LNCAP (cell line): ENCODE data around the gene KRT6A.

Source experiments
- TF ChIP-seq, protein P1 (sequence below): fragments of 450-650 bp; IDR thresholded peaks from 2 replicates; pipeline ENCODE4 v1.5.1; 2017; ENCODE audit warnings: mild to moderate bottlenecking

Gene KRT6A

DNA sequence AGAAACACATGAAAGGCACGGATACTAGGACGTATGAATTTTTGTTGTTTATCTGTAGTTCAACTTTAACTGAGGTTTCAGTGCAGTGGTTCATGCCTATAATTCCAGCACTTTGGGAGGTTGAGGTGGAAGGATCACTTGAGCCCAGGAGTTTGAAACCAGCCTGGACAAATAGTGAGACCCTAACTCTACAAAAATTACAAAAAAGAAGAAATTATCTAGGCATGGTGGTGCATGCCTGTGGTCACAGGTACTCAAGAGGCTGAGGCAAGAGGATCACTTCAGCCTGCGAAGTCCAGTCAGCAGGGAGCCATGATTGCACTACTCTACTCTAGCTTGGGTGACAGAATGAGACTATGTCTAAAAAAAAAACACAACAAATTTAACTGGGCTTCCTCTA is 49.1 kb downstream of the KRT6A start:
- TF ChIP-seq, protein P1, sequence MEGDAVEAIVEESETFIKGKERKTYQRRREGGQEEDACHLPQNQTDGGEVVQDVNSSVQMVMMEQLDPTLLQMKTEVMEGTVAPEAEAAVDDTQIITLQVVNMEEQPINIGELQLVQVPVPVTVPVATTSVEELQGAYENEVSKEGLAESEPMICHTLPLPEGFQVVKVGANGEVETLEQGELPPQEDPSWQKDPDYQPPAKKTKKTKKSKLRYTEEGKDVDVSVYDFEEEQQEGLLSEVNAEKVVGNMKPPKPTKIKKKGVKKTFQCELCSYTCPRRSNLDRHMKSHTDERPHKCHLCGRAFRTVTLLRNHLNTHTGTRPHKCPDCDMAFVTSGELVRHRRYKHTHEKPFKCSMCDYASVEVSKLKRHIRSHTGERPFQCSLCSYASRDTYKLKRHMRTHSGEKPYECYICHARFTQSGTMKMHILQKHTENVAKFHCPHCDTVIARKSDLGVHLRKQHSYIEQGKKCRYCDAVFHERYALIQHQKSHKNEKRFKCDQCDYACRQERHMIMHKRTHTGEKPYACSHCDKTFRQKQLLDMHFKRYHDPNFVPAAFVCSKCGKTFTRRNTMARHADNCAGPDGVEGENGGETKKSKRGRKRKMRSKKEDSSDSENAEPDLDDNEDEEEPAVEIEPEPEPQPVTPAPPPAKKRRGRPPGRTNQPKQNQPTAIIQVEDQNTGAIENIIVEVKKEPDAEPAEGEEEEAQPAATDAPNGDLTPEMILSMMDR, result no peak

DNA sequence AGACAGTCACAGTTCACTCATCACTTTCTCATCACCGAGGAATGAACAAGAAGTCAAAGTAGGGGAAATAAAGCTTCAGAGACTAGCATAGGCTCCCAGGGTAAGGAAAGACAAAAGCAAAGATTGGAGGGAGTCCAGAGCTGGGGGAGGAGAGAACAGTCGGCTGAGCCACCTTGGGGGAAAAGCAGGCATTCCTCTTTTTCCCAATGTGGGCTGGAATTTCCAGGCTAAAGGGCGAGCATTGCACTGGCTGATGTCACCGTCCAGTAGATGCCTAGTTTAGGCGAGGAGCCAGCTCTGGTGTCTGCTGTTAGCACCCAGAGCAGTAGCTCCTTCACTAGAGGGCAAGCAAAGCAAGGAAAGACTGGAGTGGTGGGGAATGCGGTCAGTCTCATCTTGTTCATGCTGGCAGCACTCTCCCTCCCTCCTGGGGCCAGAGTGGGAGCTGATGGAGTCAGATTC is 50.4 kb downstream of the KRT6A start:
- TF ChIP-seq, protein P1, result no peak

DNA sequence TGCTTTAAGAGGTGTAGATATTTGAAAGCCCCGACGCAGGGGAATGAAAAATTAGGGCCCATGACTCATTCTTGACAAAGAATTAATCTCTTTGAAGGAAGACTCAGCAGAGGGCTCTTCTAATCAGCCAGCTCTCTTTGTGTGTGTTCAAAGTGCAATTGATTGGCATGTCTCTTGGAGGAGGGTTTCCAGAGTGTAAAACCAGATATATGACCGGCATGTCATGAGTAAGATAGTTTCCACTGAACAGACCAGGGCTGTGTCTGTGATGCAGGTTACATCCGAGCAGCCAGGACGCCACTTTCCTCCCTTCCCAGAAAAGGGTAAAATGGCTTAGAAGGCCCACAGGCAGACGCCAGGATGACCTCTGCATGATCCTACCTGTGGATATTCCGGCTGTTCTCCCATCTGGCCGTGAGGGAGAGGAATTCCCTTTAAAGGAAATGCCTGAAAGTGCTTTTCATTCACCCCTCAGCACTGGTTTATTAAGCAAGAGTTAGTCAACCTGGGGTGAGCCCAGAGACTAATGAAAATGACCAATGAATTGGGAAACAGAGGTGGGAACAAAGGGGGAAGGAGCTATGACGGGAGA is 51.6 kb downstream of the KRT6A start:
- TF ChIP-seq, protein P1, result no peak

DNA sequence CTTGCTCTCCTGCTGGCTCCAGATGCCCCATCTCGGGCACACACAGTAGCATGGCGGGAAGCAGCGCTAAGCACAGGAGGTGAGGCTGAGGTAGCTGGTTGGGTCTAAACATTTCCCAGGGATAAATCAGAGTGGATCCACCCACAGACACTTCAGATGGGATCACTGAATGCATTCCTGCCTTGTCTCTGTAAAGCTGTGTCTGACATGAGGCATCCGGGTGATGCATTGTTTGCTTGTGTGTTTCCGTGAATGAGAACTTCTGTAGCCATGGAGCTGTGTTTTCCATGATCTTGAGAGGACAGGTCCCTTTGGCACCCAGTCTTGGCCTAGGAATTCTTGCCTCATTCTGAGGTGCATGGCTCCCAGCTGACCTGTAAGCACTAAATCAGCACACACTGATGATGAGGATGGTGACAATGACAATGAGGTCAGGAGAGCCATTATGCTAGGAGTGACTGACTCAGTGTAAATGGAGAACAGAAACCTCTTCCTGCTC is 52.2 kb downstream of the KRT6A start:
- TF ChIP-seq, protein P1, result no peak

DNA sequence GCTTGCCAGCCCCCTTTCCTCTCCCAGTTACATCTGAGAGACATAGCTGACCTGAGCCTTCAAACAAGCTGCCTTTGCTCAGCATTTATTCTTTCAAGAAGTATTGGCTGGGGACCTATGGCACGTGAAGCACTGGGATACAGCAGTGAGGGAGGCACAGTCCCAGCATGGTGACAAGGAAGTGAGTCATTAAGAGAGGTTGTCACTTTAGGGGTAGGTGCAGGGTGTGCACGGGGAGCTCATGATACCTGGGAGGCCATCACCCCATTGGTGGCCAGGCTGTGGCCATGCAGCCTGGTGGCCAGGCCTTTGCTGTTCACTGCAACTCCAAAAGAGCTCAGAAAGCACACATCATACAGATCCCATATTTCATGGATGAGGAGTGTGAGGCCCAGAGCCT is 53.2 kb downstream of the KRT6A start:
- TF ChIP-seq, protein P1, result no peak

DNA sequence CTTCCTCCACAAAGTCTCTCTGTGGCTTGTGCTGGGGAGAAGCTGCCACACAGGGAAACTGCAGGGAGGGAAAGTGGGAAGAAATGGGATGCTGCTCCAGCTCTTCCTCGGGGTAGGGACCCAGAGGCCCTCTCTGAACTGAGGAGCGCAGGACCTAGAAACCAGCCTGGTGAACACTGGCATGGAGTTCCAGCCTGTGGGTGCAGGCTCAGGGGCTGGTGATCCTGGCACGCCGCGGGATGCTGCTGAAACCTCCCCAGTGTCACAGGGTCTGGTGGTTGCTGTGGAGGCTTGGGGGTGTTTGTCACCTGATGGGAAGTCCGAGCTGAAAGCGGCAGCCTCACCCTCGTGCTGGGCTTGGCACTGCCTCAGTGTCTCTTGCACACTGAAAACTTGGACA is 53.6 kb downstream of the KRT6A start:
- TF ChIP-seq, protein P1, result no peak

DNA sequence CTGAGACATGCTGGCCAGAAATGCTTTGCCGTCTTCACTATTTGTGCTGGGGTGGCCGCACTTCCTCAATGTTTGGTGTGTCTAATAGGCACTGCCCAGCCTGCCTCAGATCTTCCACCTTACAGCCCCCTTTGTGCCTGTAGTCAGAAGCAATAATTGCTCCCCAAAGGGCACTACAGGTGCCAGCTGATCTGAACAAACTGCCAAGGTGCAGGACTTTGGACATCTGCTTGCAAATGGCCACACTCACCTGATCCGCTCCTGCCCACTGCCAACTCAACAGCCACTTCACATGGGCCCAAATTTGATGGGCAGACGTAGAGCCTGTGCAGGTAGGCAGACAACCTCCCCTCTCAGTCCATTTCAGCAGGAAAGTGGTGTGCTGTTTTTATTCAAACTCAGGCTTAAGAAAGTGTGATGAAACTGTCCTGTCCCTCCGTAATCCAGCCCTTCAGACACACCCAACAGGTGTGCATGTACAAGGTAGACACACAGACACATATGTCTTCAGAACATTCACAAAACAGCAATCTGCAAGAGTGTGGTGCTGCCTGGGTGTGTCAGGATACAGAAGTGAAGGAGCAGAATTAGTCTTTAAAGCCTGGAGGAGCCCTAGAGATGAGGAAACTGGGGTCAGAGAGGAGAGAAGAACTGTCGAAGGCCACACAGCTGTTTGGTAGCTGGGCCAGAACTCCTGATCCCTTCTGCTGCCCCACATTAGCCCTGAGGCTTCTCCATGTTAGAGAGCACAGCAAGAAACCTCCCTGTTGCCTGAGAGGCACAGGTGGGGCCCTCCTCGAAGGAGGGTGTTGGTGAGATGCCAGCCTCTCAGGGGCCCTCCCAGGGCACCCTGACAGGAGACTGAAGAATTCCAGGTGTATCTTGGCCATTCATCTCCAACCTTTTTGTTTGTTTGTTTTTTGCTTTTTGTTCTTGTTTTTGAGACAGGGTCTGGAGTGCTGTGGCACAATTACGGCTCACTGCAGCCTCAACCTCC is 54.5 kb downstream of the KRT6A start:
- TF ChIP-seq, protein P1, result no peak
